Measurements from ENCODE around the gene SETX.

Gene SETX

GRCh38 chr9:132327537-132327936 is 27.2 kb downstream of the SETX start:
- no peak overlapping the region for H3K27ac ChIP-seq
- no peak for TF ChIP-seq CTCF (conservative IDR thresholded peaks at IDR 0.05)

GRCh38 chr9:132324425-132324824 is 30.4 kb downstream of the SETX start:
- no peak for TF ChIP-seq CTCF (conservative IDR thresholded peaks at IDR 0.05)
- no peak overlapping the region for H3K27ac ChIP-seq

GRCh38 chr9:132319421-132320110 is 35.2 kb downstream of the SETX start:
- no peak overlapping the region for H3K27ac ChIP-seq
- no peak for TF ChIP-seq CTCF (conservative IDR thresholded peaks at IDR 0.05)

GRCh38 chr9:132312873-132313272 is 41.9 kb downstream of the SETX start:
- no peak for TF ChIP-seq CTCF (conservative IDR thresholded peaks at IDR 0.05)
- no peak overlapping the region for H3K27ac ChIP-seq

GRCh38 chr9:132312426-132312825 is 42.4 kb downstream of the SETX start:
- TF ChIP-seq CTCF (conservative IDR thresholded peaks at IDR 0.05) = no peak
- H3K27ac ChIP-seq = no peak overlapping the region

- no peak for TF ChIP-seq CTCF (conservative IDR thresholded peaks at IDR 0.05)
- H3K27ac ChIP-seq = no peak overlapping the region
Observed at GRCh38 chr9:132311978-132312377, 42.8 kb downstream of the SETX start.

GRCh38 chr9:132309056-132309455 is 45.7 kb downstream of the SETX start:
- TF ChIP-seq CTCF (conservative IDR thresholded peaks at IDR 0.05) = no peak
- H3K27ac ChIP-seq = peak overlapping the region; percentile 87
